HEK293 (cell line): ENCODE results near the gene MPDU1.

ENCODE experiments used
- GLI4 ChIP-seq: fragments of 450-650 bp; formaldehyde crosslinking; IDR thresholded peaks from 2 replicates; pipeline ENCODE4 v1.5.1; 2016; ENCODE audit warnings: missing biosample characterization, missing genetic modification characterization
- ZNF23 ChIP-seq: fragments of 450-650 bp; formaldehyde crosslinking; IDR thresholded peaks from 2 replicates; pipeline ENCODE4 v1.5.1; 2016; ENCODE audit warnings: missing biosample characterization, missing genetic modification characterization, borderline replicate concordance
- ZNF266 ChIP-seq: fragments of 450-650 bp; formaldehyde crosslinking; IDR thresholded peaks from 2 replicates; pipeline ENCODE4 v1.5.1; 2016; ENCODE audit warnings: missing biosample characterization, missing genetic modification characterization, low read depth
- ZNF529 ChIP-seq: fragments of 450-650 bp; formaldehyde crosslinking; IDR thresholded peaks from 2 replicates; pipeline ENCODE4 v1.5.1; 2017; ENCODE audit warnings: missing genetic modification characterization, missing biosample characterization; ENCODE audit not compliant: insufficient replicate concordance
- TF ChIP-seq, protein P1 (sequence below): fragments of 450-650 bp; formaldehyde crosslinking; IDR thresholded peaks from 2 replicates; pipeline ENCODE4 v1.5.1; 2016; ENCODE audit warnings: missing biosample characterization, missing genetic modification characterization, borderline replicate concordance
- TF ChIP-seq, protein P2 (sequence below): fragments of 450-650 bp; formaldehyde crosslinking; IDR thresholded peaks from 2 replicates; pipeline ENCODE4 v1.5.1; 2016; ENCODE audit warnings: missing biosample characterization, missing genetic modification characterization
- TF ChIP-seq, protein P3 (sequence below): fragments of 450-650 bp; formaldehyde crosslinking; IDR thresholded peaks from 2 replicates; pipeline ENCODE4 v1.5.1; 2016; ENCODE audit warnings: missing biosample characterization, missing genetic modification characterization, low read depth
- TF ChIP-seq, protein P4 (sequence below): fragments of 450-650 bp; formaldehyde crosslinking; IDR thresholded peaks from 2 replicates; pipeline ENCODE4 v1.5.1; 2016; ENCODE audit warnings: missing biosample characterization, missing genetic modification characterization

DNA sequence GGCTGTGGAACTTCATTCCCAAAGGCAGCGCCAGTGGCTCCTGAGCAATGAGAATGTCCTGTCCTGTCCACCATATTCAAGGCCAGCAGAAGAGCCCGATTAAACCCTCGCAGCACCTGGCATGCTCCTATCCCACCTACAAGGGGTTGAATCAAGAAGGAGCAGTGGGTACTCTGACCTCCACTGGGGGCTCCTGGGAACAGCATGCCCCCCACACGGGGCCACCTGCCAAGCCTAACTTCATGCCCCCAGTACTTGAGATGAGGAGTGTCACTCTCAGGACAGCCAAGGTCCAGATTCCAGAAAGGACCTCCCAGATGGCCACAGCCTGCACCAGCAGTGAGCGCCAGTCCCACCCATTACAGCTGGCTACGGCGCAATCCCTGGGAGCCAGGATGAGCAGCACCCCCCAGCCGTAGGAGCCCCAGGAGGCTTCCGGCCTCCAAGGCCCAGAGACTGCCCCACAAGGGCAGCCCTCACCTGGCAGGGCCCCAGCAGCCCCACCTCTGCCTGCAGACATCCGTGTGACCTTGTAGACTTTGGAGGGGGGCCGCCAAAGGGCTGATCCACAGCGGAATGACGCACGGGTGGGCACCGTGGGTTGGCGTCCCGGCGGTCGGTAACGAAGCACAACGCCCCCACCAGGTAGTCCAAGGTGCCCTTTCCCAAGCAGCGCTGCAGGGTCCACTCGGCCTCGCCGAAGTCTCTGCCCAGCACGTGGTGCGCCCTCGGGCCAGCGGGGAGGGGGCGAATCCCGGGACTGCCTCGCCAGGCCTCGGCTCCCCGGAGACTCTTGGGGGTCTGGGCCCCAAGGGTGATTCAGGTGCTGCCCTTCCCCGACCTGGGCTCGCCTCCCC lies 1.0 kb upstream of the MPDU1 start:
- TF ChIP-seq, protein P1, sequence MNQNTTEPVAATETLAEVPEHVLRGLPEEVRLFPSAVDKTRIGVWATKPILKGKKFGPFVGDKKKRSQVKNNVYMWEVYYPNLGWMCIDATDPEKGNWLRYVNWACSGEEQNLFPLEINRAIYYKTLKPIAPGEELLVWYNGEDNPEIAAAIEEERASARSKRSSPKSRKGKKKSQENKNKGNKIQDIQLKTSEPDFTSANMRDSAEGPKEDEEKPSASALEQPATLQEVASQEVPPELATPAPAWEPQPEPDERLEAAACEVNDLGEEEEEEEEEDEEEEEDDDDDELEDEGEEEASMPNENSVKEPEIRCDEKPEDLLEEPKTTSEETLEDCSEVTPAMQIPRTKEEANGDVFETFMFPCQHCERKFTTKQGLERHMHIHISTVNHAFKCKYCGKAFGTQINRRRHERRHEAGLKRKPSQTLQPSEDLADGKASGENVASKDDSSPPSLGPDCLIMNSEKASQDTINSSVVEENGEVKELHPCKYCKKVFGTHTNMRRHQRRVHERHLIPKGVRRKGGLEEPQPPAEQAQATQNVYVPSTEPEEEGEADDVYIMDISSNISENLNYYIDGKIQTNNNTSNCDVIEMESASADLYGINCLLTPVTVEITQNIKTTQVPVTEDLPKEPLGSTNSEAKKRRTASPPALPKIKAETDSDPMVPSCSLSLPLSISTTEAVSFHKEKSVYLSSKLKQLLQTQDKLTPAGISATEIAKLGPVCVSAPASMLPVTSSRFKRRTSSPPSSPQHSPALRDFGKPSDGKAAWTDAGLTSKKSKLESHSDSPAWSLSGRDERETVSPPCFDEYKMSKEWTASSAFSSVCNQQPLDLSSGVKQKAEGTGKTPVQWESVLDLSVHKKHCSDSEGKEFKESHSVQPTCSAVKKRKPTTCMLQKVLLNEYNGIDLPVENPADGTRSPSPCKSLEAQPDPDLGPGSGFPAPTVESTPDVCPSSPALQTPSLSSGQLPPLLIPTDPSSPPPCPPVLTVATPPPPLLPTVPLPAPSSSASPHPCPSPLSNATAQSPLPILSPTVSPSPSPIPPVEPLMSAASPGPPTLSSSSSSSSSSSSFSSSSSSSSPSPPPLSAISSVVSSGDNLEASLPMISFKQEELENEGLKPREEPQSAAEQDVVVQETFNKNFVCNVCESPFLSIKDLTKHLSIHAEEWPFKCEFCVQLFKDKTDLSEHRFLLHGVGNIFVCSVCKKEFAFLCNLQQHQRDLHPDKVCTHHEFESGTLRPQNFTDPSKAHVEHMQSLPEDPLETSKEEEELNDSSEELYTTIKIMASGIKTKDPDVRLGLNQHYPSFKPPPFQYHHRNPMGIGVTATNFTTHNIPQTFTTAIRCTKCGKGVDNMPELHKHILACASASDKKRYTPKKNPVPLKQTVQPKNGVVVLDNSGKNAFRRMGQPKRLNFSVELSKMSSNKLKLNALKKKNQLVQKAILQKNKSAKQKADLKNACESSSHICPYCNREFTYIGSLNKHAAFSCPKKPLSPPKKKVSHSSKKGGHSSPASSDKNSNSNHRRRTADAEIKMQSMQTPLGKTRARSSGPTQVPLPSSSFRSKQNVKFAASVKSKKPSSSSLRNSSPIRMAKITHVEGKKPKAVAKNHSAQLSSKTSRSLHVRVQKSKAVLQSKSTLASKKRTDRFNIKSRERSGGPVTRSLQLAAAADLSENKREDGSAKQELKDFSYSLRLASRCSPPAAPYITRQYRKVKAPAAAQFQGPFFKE: no peak
- TF ChIP-seq GLI4 (no peak), ZNF266 (tag by site-specific recombination) (no peak), ZNF23 (no peak), ZNF529 (no peak)
- TF ChIP-seq, protein P2, sequence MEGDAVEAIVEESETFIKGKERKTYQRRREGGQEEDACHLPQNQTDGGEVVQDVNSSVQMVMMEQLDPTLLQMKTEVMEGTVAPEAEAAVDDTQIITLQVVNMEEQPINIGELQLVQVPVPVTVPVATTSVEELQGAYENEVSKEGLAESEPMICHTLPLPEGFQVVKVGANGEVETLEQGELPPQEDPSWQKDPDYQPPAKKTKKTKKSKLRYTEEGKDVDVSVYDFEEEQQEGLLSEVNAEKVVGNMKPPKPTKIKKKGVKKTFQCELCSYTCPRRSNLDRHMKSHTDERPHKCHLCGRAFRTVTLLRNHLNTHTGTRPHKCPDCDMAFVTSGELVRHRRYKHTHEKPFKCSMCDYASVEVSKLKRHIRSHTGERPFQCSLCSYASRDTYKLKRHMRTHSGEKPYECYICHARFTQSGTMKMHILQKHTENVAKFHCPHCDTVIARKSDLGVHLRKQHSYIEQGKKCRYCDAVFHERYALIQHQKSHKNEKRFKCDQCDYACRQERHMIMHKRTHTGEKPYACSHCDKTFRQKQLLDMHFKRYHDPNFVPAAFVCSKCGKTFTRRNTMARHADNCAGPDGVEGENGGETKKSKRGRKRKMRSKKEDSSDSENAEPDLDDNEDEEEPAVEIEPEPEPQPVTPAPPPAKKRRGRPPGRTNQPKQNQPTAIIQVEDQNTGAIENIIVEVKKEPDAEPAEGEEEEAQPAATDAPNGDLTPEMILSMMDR (tag by site-specific recombination): no peak
- TF ChIP-seq, protein P3, sequence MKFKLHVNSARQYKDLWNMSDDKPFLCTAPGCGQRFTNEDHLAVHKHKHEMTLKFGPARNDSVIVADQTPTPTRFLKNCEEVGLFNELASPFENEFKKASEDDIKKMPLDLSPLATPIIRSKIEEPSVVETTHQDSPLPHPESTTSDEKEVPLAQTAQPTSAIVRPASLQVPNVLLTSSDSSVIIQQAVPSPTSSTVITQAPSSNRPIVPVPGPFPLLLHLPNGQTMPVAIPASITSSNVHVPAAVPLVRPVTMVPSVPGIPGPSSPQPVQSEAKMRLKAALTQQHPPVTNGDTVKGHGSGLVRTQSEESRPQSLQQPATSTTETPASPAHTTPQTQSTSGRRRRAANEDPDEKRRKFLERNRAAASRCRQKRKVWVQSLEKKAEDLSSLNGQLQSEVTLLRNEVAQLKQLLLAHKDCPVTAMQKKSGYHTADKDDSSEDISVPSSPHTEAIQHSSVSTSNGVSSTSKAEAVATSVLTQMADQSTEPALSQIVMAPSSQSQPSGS (tag by site-specific recombination): no peak
- TF ChIP-seq, protein P4, sequence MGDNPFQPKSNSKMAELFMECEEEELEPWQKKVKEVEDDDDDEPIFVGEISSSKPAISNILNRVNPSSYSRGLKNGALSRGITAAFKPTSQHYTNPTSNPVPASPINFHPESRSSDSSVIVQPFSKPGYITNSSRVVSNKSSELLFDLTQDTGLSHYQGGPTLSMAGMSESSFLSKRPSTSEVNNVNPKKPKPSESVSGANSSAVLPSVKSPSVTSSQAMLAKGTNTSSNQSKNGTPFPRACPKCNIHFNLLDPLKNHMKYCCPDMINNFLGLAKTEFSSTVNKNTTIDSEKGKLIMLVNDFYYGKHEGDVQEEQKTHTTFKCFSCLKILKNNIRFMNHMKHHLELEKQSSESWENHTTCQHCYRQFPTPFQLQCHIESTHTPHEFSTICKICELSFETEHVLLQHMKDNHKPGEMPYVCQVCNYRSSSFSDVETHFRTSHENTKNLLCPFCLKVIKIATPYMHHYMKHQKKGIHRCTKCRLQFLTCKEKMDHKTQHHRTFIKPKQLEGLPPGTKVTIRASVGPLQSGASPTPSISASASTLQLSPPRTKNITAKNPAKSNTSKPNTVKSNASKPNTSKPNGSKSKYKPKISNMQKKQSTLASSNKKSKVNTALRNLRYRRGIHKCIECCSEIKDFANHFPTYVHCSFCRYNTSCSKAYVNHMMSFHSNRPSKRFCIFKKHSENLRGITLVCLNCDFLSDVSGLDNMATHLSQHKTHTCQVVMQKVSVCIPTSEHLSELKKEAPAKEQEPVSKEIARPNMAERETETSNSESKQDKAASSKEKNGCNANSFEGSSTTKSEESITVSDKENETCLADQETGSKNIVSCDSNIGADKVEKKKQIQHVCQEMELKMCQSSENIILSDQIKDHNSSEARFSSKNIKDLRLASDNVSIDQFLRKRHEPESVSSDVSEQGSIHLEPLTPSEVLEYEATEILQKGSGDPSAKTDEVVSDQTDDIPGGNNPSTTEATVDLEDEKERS (tag by site-specific recombination): no peak
